ENCODE measurements around the gene CCNF.
A peak's percentile ranks its signal among the peaks of the same experiment; 100 is the strongest.
"Not testable (repeated sequence)": the region's sequence is repeated elsewhere in the genome, so short reads cannot be mapped to it uniquely, and the experiment has no call there.

Gene CCNF

GRCh38 chr16:2429034-2429770 lies at the start of gene CCNF:
CCNF (plus strand) TSS chr16:2429447; CDS start chr16:2429482, 35 bp downstream.
- peak; percentile 97 for DNase-seq (ENCODE audit: low read depth in 2 of 2)

- no peak for DNase-seq (ENCODE audit: low read depth in 2 of 2)
Measured at GRCh38 chr16:2383501-2383900, 45.7 kb upstream of the CCNF start.

- DNase-seq (ENCODE audit: low read depth in 2 of 2), result no peak
Measured at GRCh38 chr16:2384426-2384825, 44.8 kb upstream of the CCNF start.

- no peak for DNase-seq (ENCODE audit: low read depth in 2 of 2)
Measured at GRCh38 chr16:2385190-2385836, 43.9 kb upstream of the CCNF start.

- not testable (repeated sequence) for DNase-seq (ENCODE audit: low read depth in 2 of 2)
Measured at GRCh38 chr16:2385982-2386381, 43.3 kb upstream of the CCNF start.

GRCh38 chr16:2386990-2387389 lies 42.3 kb upstream of the CCNF start:
- DNase-seq (ENCODE audit: low read depth in 2 of 2), result no peak

- DNase-seq (ENCODE audit: low read depth in 2 of 2), result no peak
Measured at GRCh38 chr16:2388139-2388874, 40.9 kb upstream of the CCNF start.

GRCh38 chr16:2388875-2389433 lies 40.3 kb upstream of the CCNF start:
- DNase-seq (ENCODE audit: low read depth in 2 of 2), result no peak

- no peak for DNase-seq (ENCODE audit: low read depth in 2 of 2)
Measured at GRCh38 chr16:2392025-2392424, 37.2 kb upstream of the CCNF start.

GRCh38 chr16:2398520-2398919 lies 30.7 kb upstream of the CCNF start:
- no peak for DNase-seq (ENCODE audit: low read depth in 2 of 2)

GRCh38 chr16:2404099-2404498 lies 25.1 kb upstream of the CCNF start:
- DNase-seq (ENCODE audit: low read depth in 2 of 2), result no peak

GRCh38 chr16:2415085-2415484 lies 14.2 kb upstream of the CCNF start:
- DNase-seq (ENCODE audit: low read depth in 2 of 2), result no peak

- DNase-seq (ENCODE audit: low read depth in 2 of 2), result no peak
Measured at GRCh38 chr16:2420035-2420434, 9.2 kb upstream of the CCNF start.

- no peak for DNase-seq (ENCODE audit: low read depth in 2 of 2)
Measured at GRCh38 chr16:2422123-2422867, 7.0 kb upstream of the CCNF start.

GRCh38 chr16:2424061-2425007 lies 4.9 kb upstream of the CCNF start:
- no peak for DNase-seq (ENCODE audit: low read depth in 2 of 2)

GRCh38 chr16:2425008-2425518 lies 4.2 kb upstream of the CCNF start:
- DNase-seq (ENCODE audit: low read depth in 2 of 2), result no peak

- DNase-seq (ENCODE audit: low read depth in 2 of 2), result no peak
Measured at GRCh38 chr16:2425825-2426430, 3.3 kb upstream of the CCNF start.

- DNase-seq (ENCODE audit: low read depth in 2 of 2), result no peak
Measured at GRCh38 chr16:2426941-2427361, 2.3 kb upstream of the CCNF start.

- DNase-seq (ENCODE audit: low read depth in 2 of 2), result no peak
Measured at GRCh38 chr16:2427526-2427925, 1.7 kb upstream of the CCNF start.

Measured in stimulated activated CD8-positive, alpha-beta memory T cell treated with anti-CD3 and anti-CD28 coated beads, Interleukin-2, amount 100 ng/mL, for 1 hour (primary cell).